GM23248 (cell line): ENCODE measurements around the gene ITIH5.

Experiments
- EZH2 ChIP-seq: fragments of 200-600 bp; sonication (generic); IDR thresholded peaks from 2 replicates; pipeline ENCODE4 v1.6.1; 2018; ENCODE audit warnings: antibody characterized with exemption, mild to moderate bottlenecking; ENCODE audit not compliant: insufficient read depth, poor library complexity, severe bottlenecking
- EZH2phosphoT487 ChIP-seq: fragments of 200-600 bp; sonication (generic); IDR thresholded peaks from 2 replicates; pipeline ENCODE4 v1.6.1; 2018; ENCODE audit warnings: antibody characterized with exemption, moderate library complexity, mild to moderate bottlenecking, low read depth; ENCODE audit not compliant: insufficient read depth

GRCh38 chr10:7547829-7548228, 118.9 kb downstream of the ITIH5 start:
- TF ChIP-seq EZH2phosphoT487 (no peak), EZH2 (no peak)
